ENCODE results near the gene HTRA1.

DNA sequence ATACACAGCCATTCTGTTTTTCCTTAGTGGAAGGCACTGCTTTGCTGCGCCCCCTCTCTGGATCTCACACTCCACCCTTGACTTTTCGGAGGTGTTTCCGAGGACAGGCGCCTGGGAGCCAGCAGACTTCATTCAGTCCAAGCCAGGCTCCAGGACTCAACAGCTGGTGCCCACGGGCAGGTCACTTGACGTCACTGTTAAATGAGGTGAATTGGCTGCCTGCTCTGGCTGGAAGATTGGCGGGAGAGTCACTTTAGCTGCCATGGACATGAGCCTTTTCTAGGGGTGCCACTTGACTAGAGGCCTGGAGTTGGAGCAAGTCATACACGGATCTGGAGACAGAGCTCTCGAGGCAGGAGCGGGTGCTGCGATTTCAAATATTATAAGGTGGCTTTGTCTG lies 3.2 kb downstream of the HTRA1 start:
- no peak for TF ChIP-seq POLR2A (IDR thresholded peaks at IDR 0.05)
- TF ChIP-seq, protein P1, sequence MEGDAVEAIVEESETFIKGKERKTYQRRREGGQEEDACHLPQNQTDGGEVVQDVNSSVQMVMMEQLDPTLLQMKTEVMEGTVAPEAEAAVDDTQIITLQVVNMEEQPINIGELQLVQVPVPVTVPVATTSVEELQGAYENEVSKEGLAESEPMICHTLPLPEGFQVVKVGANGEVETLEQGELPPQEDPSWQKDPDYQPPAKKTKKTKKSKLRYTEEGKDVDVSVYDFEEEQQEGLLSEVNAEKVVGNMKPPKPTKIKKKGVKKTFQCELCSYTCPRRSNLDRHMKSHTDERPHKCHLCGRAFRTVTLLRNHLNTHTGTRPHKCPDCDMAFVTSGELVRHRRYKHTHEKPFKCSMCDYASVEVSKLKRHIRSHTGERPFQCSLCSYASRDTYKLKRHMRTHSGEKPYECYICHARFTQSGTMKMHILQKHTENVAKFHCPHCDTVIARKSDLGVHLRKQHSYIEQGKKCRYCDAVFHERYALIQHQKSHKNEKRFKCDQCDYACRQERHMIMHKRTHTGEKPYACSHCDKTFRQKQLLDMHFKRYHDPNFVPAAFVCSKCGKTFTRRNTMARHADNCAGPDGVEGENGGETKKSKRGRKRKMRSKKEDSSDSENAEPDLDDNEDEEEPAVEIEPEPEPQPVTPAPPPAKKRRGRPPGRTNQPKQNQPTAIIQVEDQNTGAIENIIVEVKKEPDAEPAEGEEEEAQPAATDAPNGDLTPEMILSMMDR (IDR thresholded peaks at IDR 0.05), result no peak

Data from esophagus squamous epithelium (tissue), 4 donors.